ENCODE measurements around the gene OXGR1.
A peak's percentile ranks its signal among the peaks of the same experiment; 100 is the strongest.
"Not testable (repeated sequence)": the region's sequence is repeated elsewhere in the genome, so short reads cannot be mapped to it uniquely, and the experiment has no call there.

The OXGR1 gene

DNA sequence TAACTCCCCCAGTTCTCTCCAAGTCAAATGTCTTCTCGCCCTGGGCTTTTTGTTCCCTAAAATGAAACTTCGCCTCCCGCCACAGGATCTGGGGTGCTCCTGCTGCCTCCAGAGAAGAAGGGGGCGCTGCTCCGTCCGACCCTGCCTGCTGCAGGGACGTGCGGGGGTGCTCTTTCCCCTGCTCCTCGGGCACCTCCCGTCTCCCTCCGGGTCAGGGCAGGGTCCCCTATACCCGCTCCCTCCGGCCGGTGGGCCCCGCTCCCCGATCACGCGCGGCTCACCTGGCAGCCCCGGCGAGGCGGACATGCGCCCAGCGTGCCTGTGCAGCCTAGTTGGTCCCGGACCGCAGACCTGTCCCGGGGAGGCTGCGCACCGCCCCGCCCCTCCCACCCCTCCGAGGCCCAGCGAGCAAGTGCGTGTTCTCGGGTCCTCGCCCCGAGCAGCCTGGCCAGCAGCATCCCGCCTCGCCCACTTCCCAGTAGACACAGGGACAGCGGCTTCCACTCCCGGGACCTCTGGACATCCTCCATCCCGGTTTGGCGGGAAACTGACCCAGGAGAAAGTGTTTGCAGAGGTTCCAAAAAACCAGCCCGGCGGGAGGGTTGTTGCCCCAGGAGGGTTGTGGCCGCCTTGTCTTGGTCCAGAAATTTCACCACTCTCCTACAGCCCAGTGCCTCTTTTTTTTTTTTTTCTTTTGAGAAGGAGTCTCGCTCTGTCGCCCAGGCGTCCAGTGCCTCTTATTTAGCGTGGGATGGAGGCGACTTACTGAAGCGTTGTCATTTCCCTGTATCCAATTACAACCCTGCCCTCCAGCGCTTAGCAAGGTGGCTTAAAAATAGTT, at the start of gene OXGR1:
Gene OXGR1 (minus strand): TSS at position 460 of the 841 bp plus-strand sequence. CDS start 6,717 bp downstream, outside the sequence.
- DNase-seq (ENCODE audit: low read depth, low spot score): no peak

DNA sequence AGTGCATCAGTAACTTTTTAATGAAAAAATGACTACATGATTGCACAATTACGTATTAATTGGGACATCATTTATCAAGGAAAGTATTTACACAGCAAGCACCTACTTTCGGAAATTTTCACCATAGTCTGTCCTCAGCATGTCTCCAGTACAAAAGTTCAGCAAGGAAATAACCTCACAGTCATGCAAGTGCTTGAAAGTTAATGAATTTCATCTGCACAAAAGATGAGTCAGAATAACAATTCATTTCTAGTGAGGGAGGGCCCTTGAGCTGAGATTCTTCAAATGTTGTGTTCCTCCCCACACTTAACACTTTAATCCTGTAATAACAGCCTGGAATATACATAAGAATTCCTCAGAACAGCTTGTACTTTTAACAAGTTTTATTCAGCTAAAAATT, 49.0 kb upstream of the OXGR1 start:
- DNase-seq (ENCODE audit: low read depth, low spot score): peak; percentile 75

DNA sequence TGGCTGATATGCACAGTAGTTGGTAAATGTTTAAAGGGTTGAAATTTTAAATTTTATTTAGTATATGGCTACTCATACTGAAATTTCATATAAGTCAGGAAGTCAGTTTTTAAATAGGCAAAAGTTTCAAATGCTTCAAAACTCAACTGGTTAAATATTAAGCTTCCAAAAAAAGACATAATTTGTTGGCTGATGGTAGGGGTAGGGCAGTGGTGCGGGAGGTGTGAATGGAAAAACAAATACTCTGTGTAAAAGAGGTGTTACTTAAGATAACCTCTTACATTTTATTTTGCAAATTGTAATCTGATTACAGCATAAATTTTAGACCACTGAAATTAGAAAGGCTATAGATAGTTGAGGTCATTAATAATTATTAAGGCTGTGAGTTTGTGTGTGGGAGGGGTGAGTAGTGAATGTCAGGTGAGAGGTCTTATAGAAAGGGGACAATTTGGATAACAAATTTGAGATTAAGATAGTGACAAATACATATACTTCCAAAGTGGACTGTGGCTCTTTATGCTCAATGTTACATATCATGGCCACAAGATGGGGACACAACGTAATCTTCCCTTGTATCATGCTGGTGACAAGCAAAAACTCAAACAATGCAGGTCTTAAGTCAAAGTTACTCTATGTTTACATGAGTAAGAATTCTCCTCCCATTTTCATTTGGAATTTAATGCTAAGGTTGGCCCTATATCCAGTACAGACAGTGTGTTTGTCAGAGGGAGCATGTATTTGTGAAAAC, 36.6 kb upstream of the OXGR1 start:
- peak; percentile 50 for DNase-seq (ENCODE audit: low read depth, low spot score)

DNA sequence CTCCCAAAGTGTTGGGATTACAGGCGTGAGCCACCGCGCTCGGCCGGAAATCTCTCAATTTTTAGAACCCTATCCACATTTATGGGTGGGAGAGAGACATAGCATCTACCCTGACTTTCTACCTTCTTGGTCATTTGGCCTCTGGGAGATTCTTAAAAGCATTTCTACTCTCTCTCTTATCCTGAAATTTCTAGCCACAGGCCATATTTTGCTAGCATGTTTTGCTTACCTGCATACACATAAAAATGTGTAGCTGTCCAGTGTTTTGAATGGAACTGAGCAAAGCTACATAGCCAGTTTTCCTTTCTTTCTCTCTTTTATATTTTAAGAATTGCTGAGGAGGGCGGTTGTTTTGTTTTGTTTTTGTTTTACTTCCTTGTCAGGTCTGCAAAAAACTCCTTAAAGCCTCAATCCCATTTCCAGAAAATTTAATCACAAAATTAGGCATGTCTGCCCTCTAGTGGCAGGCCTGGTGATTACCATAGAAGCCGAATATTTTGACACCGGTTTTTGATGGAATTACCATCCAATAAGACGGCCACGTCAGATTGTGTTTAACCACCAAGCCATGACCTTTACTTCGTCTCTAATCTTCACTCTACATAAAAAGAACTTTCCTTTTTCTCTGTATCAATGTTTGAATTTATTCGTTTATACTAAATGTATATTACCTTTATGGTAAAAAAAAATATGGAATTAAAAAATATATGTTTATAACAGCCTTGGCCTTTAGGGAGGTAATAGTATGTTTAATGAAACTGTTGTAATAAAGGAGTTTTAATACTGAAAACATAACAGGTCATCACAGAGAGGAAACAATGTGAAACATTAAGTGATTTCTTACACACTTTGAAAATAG, 34.4 kb upstream of the OXGR1 start:
- peak; percentile 51 for DNase-seq (ENCODE audit: low read depth, low spot score)

DNA sequence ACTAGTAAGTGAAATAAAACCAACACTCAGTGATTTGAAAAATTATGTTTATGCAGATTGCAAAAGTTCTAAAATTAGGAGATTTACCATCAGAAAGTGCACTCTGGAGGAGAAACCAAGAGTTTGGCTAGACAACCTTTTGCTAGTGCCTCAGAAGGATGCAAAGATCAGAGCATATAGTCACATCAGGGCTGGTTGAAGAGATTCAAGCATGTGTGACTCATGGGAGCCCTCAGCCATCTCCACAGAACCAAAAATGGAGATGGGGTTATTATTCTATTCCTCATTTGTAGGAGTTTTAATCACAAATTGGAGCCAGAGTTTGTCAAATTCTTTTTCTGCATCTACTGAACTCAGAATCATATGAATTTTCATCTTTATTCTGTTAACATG, 32.9 kb upstream of the OXGR1 start:
- no peak for DNase-seq (ENCODE audit: low read depth, low spot score)

DNA sequence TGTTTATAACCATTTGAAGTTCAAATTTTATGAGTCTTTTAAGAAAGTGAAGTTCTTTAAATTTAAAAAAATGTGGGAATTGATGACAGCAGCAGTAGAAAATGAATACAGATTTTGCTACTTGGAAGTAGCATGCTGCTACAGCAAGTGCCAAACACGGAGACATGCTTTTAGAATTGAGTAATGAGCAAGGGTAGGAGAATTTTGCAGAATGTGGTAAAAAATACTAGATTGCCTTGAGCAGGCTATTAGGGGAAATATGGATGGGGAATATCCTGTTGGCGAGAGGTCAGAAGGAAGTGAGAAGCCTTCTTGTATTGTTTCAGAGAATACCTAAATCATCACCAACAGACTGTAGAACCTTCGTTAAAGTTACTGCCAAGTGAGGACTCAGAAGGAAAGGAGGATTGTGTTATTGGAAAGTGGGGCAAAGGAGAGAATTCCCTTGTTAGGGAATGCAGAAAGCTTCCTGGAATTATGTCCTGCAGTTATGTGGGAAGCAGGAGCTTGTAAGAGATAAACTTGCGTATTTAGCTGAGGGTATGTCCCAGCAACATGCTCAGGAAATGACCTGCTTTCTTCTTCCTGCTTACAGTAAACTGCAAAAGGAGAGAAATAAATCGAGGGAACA, 32.4 kb upstream of the OXGR1 start:
- DNase-seq (ENCODE audit: low read depth, low spot score): no peak

DNA sequence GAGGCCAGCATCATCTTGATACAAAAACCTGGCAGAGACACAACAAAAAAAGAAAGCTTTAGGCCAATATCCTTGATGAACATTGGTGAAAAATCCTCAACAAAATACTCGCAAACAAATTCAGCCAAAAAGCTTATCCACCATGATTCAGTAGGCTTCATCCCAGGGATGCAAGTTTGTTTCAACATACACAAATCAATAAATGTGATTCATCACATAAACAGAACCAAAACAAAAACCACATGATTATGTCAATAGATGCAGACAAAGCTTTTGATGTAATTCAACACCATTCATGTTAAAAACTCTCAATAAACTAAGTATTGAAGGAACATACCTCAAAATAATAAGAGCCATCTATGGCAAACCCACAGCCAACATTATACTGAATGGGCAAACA, 29.5 kb upstream of the OXGR1 start:
- not testable (repeated sequence) for DNase-seq (ENCODE audit: low read depth, low spot score)

DNA sequence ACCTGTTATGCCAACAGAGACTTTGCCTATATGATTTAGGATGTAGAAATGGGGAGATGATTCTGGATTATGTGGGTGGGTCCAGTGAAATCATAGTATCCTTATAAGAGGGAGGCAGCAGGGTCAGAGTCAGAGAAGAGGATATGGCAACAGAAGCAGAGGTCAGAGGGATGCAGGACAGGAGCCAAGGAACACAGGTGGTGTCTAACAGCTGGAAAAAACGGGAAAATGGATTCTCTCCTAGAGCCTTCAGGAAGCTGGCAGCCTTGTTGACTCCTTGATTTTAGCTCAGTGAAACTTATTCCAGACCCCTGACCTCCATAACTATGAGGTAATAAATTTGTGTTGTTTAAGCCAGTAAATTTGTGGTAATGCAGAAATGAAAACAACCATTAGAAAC, 28.8 kb upstream of the OXGR1 start:
- DNase-seq (ENCODE audit: low read depth, low spot score): no peak

DNA sequence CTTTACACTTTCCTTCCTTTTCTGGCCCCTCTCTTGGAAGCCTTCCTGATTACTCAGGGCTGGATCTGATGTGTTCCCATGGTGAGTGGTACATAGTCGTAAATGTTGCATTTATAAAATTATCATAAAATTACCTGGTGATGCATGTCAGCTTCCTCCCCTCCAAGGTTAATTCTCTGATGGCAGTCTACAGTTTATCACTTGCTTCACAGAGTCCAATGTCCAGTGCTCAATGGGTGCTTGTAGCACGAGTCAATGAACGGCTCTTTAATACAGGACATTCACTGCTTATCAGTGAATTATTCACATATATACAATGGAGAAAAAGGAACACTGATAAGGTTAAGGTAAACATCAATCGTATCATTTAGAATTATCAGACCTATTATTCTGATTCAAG, 27.0 kb upstream of the OXGR1 start:
- no peak for DNase-seq (ENCODE audit: low read depth, low spot score)

DNA sequence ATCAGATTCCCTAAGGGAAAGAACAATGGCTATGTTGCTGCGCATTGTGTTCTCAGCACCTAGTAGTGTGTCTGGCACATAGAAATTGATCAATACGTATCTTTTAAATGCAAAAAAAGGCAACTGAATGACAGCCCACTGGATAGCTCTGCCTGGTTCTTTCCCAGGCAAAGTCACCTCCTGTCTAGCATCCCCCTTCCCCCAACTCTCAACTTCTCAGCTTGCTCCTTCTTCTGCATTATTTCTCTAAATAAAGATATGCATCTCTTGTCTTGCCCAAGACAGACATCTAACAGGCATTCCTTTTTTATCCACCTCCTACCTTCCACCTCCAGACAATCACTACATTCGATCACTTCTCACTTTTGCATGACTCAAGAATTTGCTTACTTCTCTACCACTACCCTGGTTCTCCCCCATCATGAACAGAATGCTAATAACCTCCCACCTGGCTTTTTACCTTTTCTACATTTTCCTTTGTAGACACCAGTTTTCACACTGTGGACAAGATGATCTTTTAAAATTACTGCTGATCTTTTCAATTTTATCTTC, 26.5 kb upstream of the OXGR1 start:
- no peak for DNase-seq (ENCODE audit: low read depth, low spot score)

DNA sequence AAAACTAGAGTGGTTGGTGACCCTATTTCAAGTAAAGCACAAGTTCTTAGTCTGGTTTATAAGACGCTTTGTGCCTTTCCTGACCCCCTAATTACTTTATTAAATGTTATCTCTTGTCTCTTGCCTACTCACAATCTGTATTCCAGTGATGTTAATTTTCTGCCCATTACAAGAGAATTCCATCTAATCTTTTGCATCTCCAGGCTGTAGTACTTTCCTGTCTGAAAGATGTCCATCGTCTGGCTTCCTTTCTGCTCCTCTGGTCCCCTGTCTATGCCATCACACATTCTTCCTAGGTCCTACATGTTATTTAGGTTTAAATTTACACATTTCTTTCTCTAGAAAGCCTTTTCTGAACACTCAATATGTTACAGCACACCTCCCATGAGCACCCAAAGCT, 25.9 kb upstream of the OXGR1 start:
- DNase-seq (ENCODE audit: low read depth, low spot score): no peak

DNA sequence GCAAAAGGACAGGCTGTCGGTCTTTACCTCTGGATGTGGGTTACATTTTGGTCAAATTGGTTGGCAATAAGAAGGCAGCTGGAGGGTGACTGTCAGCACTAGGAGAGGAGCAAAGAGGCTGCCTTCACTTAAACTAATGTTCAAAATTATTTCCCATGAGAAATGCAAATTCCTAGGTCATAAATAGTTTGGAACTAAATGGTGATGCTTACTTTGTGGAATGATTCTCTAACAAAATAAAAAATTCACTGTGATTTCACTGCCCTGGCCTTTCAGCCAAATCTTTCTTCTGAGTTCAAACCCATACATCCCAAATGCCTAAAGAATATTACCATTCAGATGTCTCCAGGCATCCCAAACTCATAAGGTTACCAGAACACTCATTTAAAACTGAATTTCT, 25.0 kb upstream of the OXGR1 start:
- no peak for DNase-seq (ENCODE audit: low read depth, low spot score)

DNA sequence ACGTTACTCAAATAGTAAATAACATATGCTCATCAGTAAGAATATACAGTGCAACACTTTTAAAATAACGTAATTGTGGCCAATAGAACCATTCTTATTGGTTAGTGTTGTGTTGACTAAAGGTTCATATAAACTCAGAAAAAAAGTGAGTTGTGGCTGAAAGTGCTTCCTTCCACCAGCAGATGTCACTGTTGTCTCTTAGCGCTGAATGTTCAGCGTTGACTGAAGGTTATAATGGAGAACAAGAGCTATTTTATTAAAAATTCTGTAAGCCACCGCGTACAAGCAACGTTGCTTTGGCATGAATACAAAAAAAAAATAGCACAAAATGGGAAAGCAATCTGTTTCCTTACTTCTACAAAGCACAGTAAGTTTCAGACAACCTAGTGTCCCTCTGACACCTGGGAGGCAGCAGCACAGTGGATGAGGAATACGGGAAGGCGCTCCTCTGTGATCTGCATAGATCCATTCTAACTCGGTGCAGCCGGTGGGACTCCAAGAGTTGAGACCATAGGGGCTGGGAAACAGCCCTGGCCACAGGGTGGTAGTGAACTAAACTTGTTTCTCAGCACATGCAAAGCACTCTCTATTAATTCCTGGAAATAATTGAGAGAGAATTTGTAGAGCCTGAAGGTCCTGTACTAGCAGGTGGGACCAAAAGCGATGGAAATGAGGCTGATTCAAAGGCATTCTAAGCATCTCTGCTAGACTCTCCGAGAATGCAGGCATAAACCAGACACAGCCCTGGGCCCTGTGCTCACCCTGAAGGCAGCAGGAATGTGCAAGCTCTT, 23.9 kb upstream of the OXGR1 start:
- peak; percentile 32 for DNase-seq (ENCODE audit: low read depth, low spot score)

DNA sequence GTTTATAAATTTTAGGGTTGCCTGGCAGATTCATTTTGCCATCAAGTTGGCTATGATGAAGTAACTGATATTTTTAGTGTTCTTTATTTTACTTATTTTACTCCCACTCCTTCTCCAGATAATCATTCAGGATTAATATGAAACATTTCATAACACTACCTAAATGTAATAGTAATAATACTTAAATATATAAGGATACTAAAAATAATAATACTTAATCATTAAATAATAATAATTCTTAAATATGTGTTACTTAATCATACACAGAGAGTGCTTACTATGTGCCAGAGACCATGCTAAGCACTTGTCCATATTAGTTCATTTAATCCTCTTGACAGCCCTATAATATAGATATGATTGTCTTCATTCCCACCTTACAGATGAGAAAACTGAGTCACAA, 23.0 kb upstream of the OXGR1 start:
- DNase-seq (ENCODE audit: low read depth, low spot score): no peak

DNA sequence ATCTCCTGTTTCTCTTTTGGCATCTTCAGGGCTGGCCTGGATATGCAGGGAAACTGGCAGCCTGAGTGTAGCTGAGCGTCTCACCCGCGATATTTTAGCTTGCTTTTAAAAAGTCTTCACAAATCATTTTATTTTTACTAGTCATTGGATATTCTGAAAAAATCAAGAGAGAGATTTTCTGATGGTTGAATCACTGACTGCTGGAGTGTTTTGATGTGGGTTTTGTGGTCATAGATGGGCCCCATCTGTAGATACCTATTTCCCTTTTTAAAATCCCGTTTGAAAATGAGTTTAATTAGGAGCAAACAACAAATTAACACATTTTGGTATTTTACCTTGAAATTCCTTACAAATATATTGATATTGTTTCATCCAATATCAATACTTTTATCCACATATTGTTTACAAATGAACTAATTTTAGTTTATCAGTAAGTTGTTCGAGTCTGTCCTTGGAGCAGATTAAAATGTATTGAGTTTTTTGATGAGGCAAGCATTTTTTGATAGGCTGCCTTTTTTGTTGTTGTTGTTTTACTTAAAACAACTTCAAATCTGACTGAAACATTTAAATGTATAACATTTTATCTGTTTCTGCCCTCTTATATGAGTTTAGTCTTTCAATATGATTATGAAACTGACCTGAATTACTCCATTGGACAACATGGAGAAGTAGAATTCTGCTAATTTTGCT, 21.5 kb upstream of the OXGR1 start:
- no peak for DNase-seq (ENCODE audit: low read depth, low spot score)

DNA sequence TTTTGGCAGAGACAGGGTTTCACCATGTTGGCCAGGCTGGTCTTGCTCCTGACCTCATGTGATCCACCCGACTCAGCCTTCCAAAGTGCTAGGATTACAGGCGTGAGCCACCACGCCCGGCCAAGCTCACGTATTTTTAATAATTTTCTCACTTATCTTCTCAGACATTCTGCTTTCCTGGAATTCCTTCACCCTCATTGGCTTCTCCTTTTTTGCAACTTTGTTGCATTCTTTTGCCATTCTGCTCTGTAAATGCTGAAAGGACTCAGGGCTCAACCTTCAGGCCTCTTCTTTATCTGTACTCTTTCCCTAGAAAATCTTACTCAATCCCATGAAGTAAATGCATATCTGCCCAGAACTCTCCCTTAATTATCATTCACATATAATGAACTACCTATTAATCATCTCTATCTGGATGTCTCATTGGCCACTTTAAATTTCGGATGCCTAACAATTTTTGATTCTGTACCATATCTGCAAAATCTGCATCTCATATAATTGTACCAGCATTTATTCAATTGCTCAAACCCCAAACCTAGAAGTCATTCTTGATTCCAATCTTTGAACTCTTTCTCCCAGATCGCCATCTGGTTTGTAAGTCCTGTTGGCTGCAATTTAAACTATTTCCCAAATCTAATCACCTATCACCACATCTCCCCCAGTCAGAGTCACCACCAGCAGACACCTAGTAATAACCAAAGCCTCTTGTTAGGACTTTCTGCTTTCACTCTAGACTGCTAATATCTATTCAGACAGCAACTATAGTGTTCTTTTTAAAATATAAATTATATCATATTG, 18.2 kb upstream of the OXGR1 start:
- DNase-seq (ENCODE audit: low read depth, low spot score): no peak

DNA sequence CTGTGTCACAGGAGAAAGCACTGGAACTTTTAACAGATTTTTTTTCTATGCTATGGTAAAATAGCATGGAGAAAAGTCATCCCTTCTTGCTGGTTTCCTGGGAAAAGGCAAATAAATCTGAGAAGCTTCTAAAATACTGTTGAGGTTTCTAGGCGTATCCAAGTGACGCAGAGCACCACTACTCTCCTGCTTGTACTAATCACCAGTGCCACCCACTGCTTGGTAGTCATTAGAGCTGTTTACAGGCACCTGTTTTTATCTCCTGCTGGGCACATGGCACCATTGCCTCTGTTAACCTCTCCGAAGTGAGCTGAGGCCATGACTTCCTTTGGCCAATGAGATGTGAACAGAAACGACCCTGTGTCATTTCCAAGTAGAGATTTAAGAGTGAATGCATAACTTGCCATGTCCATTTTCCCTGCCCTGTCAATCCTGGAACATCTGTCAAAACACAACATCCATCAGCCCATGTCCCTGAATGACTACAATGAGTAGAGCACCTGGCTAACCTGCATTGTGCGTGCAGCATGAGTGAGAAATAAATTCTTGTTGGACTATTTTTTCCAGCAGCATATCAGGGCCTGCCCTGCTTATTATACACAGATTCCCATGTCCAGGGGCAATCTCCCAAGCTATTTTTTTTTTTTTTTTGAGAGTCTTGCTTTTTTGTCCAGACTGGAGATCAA, 17.3 kb upstream of the OXGR1 start:
- DNase-seq (ENCODE audit: low read depth, low spot score): no peak

DNA sequence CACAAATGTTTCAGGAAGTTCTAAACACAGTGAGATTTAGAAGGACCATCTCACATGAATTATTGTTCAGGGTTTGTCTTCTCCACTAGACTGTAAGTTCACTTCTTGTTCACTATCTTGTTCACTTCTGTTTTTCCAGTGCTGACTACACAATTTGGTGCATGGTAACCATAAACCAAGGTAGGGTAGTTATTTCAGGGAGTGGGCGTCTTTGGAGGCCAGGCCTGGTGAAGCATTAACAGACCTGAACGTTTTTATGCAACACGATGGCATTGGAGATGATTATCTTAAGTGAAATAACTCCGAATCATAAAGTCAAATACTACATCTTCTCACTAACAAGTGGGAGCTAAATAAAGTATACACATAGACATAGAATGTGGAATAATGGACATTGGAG, 14.4 kb upstream of the OXGR1 start:
- no peak for DNase-seq (ENCODE audit: low read depth, low spot score)

All from smooth muscle cell of the brain vasculature (primary cell).